GM10266 (cell line): Measurements from ENCODE around the gene COG1.
"Not testable (repeated sequence)": the region's sequence is repeated elsewhere in the genome, so short reads cannot be mapped to it uniquely, and the experiment has no call there.

Experiments
- DNase-seq: peaks from one replicate; pipeline ENCODE4 v3.0.0; 2012; ENCODE audit errors: extremely low spot score
- CTCF ChIP-seq: IDR thresholded peaks from 2 replicates; pipeline ENCODE4 v1.5.1; 2012; ENCODE audit warnings: mild to moderate bottlenecking, low read depth; ENCODE audit not compliant: control insufficient read depth, insufficient read depth; ENCODE audit errors: missing control alignments

COG1 gene

GRCh38 chr17:73192894-73193701 lies at the start of gene COG1:
COG1 (plus strand) TSS chr17:73193055; CDS start chr17:73193070, 15 bp downstream.
- DNase-seq: peak; percentile 97
- TF ChIP-seq CTCF: no peak

- not testable (repeated sequence) for DNase-seq
Measured at GRCh38 chr17:73144209-73144608, 48.6 kb upstream of the COG1 start.

DNA sequence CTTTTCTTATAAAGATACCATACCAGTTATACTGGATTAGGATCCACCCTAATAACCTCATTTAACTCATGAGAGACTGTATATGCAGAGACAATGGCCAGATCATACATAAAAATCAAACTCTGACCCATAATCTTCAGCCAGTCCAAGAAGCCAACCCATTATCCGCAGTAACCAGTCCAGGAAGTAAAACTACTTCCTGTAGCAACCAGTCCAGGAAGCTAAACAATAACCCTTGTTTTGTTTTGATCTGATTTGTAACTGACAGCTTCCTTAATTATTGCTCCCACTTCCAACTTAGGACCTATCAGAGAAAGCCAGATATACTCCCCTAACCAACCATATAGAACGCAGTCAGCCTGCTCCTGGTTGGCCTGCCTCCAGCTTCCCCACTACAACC lies 47.2 kb upstream of the COG1 start:
- no peak for TF ChIP-seq CTCF
- DNase-seq: no peak

GRCh38 chr17:73147791-73148190 lies 45.1 kb upstream of the COG1 start:
- not testable (repeated sequence) for DNase-seq

GRCh38 chr17:73148540-73149334 lies 44.1 kb upstream of the COG1 start:
- TF ChIP-seq CTCF: no peak
- no peak for DNase-seq

GRCh38 chr17:73150622-73151300 lies 42.1 kb upstream of the COG1 start:
- DNase-seq: not testable (repeated sequence)

GRCh38 chr17:73151916-73152632 lies 40.8 kb upstream of the COG1 start:
- DNase-seq: no peak
- no peak for TF ChIP-seq CTCF

- DNase-seq: no peak
- TF ChIP-seq CTCF: no peak
Measured at GRCh38 chr17:73155410-73156165, 37.3 kb upstream of the COG1 start.
